Measurements from ENCODE around the gene SAMHD1.
"Not testable (repeated sequence)": the region's sequence is repeated elsewhere in the genome, so short reads cannot be mapped to it uniquely, and the experiment has no call there.

Gene SAMHD1

DNA sequence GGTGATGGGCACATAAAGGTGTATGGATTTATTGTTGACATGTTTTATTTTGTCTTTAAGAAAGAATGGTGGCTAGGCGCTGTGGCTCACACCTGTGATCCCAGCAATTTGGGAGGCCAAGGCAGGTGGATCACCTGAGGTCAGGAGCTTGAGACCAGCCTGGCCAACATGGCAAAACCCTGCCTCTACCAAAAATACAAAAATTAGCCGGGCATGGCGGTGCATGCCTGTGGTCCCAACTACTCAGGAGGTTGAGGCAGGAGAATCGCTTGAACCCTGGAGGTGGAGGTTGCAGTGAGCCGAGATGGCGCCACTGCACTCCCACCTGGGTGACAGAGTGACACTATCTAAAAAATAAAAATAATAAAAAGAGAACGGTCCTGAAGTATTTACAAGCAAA, 45.4 kb downstream of the SAMHD1 start:
- DNase-seq = not testable (repeated sequence)

DNA sequence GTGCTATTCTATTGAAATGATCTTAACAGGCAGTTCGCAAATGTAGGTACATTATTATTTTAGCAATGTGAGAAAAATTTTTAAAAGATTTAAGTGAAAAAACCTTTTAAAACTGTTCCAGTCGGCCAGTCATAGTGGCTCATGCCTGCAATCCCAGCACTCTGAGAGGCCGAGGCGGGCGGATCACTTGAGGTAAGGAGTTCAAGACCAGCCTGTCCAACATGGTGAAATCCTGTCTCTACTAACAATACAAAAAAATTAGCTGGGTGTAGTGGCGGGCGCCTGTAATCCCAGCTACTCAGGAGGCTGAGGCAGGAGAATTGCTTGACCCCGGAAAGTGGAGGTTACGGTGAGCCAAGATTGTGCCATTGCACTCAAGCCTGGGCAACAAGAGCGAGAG, 45.9 kb downstream of the SAMHD1 start:
- not testable (repeated sequence) for DNase-seq

DNA sequence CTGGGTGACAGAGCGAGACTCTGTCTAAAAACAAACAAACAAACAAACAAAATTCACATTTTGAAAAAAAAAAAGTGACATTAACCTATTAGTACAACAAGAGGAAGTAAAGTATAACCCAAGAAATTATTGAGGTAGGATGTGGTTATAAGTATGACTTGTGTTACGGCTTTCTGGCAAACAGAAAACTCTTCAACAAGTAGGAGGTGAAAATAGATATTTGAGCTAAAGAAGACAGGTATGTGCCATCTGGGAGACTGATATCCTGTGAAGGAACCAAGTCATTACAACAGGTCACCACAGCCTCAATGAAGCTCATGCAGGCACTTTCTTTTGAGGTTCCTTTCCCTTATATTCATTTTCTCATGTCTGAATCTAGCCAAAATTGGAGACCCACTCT, 46.8 kb downstream of the SAMHD1 start:
- DNase-seq = no peak

DNA sequence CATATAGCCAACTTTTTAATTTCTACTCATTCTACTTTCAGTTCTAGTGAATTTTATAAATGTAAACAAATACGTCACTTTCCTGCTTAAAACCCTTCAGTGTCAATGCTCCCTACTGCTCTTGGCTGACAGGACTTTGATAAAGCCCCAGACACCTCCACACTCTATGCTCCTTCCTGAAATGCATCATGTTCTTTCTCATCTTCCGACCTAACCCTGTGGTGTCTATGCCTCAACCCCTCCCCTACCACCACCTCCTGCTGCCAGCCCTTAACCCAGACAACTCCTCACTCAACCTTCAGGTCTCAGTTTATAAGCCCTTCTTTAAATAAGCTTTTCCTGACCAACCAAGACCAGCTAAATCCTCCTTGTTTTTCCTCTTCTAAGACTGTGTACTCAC, 56.5 kb downstream of the SAMHD1 start:
- DNase-seq = no peak

DNA sequence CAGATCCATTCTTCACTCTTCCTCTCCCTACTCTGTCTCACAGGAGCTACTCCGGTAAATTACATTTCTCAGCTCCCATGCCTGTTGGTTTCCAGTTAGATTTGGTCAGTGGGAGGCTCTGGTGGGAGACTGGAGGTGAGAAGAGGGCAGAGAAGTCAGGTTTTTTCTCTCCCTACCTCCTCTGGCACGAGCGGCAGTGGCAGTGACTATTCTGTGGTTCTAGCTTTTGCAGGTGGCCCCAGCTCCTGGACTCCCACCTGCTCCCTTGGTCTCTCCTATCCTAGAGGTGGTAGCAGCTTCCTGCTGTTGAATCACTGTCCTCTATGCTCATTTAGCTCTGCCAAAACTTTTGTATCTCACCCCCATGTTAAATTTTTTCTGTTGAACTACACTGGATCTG, 57.7 kb downstream of the SAMHD1 start:
- no peak for DNase-seq

DNA sequence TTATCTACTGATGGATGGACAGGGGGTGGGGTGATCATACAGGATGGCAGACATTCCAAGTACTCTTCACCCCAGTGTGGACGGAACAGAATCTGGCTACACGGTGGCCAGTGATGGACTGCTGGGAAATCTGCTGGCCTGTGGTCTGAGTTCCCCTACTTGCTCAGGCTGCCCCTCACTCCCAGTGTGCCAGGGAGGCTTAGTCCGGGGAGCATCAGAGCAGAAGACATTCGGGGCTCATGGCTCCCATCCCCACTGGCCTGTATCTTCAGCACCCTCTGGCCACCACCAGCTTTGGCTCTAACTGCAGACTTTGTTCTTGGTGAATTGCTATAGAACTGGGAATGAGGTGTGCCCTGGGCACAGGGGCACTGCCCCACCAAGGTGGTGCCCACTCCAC, 60.3 kb downstream of the SAMHD1 start:
- no peak for DNase-seq

DNA sequence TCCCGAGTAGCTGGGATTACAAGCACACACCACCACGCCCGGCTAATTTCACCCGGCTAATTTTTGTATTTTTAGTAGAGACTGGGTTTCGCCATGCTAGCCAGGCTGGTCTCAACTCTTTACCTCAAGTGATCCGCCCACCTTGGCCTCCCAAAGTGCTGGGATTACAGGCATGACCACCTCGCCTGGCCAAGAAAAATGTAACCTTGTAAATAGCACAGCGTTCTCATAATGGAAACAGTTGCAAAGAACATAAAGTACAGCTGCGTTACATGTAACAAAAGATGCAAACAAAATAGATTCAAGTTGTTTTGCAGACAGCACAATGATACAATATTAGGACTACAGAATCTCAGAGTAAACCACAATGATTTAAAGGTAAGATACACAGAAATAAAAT, 60.9 kb downstream of the SAMHD1 start:
- DNase-seq = no peak

DNA sequence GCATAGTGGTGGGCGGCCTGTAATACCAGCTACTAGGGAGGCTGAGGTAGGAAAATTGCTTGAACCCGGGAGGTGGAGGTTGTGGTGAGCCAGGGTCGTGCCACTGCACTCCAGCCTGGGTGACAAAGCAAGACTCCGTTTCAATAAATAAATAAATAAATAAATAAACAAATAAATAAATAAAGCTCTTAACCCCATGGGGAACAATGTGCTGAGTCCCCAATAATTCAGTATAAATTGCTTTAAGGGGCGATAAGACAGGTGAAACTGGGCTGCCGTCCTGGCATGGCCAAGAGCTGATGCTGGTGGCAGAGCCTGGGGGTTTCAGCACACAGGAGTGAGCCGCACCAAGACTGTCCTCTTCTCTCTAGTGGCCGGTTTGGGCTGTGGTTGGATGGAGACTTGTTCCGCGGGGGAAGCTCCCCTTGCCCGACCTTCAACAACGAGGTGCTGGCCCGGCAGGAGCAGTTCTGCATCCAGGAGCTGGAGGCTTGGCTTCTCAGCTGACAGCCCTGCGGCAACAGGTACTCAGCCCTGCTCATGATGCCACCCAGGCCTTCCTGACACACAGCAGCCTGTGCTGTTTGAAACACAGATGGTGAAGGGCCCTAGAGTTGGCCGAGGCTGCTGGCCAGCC, 62.5 kb downstream of the SAMHD1 start:
- no peak for DNase-seq

DNA sequence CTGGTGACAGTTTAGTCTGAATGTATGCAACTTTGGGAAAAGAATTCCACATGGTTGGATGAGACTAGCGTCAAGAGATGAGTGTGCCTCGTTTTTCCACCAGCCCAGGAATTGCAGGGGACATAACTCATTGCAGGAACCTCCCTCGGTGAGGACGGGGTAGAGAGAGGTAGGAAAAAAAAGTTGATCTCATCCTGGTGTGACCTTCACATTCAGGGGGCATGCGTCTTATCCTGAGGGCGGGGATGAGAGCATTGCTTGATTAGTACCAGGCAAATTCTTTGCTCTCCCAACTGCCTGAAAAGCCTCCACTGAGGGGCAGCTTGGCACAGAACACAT, 63.8 kb downstream of the SAMHD1 start:
- DNase-seq = no peak

DNA sequence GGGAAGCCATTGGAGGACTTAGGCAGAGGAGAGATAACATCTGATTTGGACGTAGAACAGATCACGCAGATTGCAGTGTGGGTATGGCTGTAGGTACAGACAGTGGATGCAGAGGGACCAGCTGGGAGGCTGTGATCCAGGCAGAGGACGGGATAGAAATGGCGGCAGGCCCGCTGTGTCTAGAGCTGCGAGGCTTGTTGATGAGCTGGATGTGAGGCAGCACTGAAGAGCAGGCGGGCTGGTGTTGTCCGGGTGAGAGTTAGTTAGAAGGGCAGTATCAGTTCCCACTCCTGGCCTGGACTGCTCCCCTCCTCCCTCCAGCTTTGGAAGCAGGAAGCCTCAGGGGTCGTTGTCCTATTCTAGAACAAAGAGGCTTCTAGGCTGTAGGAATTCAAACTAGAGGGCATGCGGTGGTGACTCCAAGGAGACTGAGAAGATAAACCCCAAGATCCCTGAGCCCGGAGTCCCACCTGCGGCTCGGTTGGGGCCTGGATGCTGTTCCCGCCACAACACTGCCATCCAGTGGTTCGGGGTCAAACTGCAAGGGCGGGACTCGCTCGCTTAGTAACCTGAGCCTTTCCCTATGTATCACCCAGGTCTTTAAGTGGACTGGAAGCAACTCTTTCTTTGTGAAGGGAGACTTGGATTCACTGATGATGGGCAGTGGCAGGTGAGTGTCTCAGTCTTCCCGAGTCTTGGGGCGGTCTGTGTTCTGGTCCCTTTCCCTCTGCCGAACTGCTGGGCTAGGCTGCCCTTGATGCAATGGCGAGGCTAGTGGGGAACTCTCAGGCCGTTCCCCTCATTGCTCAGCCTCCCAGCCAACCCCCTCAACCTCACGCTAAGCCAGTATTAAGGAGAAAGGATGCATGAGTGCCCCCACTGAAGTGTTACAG, 64.4 kb downstream of the SAMHD1 start:
- peak; percentile 32 to 68 for DNase-seq

DNA sequence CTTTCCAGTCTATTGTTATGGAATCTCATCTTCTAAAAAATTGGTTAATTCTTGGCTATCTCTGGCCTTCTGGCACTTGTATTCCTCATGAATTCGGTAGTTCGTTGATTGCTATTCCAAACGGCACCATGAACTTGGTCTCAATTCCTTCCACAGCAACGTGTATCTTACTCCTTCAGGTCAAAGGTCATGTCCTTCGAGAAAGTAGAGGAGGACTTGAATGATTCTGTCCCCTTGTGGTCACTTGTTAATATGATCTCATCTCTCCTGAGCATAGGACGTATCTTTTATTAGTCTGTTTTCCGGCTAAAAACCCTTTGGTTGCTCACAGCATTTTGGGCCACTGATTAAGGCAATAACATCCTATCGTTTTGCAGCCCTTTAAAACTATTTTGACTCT, 66.2 kb downstream of the SAMHD1 start:
- DNase-seq = no peak

DNA sequence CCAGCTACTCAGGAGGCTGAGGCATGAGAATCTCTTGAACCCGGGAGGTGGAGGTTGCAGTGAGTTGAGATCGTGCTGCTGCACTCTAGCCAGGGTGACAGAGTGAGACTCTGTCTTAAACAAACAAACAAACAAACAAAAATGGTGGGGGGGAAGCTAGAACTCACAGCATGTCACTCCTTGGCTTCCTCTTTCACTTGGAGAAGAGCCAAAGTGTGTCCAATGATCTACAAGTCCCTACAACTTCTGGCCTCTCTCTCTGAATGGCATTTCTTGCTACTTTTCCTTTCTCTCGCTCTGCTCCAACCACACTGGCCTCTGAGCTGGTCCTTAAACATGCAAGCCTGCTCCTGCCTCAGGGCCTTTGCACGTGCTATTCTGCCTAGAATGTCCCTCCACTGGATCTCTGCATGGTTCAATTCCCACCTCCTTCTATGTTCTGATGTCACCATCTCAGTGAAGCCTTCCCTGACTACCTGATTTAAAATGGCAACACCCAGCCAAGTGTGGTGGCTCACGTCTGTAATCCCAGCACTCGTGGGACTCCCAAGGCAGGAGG, 67.5 kb downstream of the SAMHD1 start:
- peak in 1 of 2 donors; percentile 12 for DNase-seq

DNA sequence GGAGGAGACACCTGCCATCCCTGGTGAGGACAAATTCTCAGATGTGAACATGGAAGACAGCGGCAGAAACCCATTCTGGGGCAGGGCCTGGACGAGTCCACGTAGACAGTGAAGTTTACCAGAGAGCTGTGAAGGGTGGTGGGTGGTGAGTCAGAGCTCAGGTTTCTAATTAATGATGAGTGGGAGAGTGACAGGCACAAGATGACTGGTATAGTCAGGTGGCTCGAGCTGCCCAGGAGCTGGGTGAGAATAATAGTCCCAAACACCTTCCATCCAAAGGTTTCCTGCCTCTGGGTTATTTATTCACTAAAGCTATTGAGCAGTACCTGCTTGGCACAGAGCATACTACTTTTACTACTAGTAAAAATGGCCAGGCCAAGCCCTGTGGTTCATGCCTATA, 69.6 kb downstream of the SAMHD1 start:
- DNase-seq = no peak

DNA sequence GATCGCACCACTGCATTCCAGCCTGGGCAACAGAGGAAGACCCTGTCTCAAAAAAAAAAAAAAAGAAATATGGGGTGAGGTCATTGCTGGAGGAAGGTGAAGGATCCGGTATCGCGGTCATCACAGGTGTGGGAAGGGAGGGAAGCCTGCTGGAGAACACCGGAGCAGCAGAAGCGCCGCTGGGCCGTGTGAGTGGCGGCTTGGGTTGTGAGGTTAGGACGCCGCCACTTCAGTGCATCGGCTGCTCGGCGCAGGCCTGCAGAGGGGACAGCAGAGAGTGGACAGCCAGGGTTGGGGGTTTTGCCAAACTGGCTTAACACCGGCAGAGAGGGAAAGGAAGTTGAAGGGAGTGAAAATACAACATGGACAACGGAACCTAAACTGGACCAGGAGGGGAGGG, 70.2 kb downstream of the SAMHD1 start:
- DNase-seq = no peak

DNA sequence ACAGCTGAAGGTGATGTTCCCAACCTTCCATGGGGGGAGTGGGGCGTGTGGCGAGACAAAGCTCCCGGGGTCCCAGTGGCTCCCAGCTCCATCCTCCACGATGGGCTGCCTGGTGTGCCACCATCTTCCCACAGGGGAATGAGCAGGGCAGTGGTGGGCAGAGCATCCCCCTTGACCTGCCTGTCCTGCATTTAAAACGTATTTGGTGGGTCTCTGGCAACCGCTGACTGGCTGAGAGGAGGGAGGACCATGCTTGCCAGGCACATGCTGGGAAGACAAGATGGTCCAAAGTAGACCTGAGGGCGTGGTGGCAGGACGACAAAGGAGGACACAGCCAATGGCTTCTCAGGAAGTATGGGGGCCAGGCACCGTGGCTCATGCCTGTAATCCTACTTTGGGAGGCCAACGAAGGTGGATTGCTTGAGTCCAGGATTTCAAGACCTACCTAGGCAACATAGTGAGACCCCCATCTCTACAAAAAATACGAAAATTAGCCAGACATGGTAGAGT, 70.7 kb downstream of the SAMHD1 start:
- DNase-seq = no peak

DNA sequence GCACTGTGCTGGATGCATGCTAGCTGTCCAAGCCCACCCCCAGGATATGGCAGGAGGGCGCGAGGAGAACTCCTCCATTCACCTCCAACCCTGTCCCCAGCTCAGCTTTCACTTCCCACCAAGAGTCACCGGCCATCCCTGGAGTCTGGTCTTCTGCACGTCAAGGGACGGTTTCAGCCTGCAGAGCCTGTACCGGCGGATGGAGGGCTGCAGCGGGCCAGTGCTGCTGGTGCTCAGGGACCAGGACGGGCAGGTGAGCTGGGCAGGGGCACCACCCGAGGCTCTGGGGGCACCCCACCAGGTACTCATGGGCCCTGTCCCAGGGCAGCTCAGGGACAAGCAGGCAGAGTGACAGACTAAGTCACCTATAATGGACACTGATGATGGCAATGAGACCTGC, 72.6 kb downstream of the SAMHD1 start:
- no peak for DNase-seq

DNA sequence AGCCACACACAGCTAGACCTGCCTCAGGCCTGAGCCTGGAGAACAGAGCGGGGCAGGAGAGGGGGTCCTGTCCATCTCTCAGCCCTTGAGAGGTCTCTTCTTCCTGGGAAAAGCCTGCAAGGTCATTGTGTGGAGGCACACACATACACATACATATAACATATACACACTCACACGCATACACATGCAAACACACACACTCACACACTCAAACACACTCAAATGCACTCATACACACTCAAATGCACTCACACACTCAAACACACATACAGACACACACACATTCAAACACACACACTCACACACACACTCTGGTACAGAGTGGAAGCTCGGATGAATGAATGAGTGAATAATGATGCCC, 75.1 kb downstream of the SAMHD1 start:
- no peak for DNase-seq

DNA sequence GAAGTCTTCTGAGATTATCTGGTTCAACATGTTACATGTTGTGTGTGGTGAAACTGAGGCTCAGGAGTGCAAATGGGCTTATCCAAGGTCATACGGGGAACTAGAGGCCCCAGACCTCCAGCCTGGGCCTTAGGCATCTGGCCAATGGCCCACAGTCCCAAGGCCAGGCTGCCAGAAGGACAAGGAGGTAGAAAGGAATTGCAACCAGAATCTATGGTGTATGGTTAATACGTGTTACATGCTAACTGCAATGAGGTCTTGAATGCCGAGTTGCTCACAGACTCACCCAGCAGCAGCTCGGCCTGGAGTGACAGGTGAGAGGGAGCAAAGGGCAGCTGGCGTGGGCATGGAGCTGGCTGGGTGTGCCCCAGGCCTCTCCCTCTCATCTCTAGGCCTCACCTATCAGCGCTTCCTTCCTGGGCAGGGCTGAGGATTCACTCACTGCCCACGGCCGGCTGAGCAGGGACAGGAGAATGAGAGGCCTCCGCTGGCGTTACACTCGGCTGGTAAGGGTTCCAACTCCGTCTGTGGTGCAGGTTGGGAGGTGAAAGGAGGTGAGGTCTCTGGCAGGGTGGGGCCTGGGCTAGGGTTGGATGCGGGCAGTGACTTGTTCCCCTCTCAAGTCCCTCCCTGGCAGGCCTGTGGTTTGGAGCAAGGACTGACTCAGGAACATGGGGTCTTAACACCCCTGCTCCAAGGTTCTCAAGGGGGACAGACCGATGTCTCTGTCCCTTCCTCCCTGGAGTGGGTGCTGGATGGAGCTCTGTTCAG, 75.6 kb downstream of the SAMHD1 start, which contains the start of gene TLDC2:
Gene TLDC2 (plus strand): TSS at position 437 of the 771 bp plus-strand sequence. CDS start 37 bp downstream, at position 474.
- DNase-seq = no peak

DNA sequence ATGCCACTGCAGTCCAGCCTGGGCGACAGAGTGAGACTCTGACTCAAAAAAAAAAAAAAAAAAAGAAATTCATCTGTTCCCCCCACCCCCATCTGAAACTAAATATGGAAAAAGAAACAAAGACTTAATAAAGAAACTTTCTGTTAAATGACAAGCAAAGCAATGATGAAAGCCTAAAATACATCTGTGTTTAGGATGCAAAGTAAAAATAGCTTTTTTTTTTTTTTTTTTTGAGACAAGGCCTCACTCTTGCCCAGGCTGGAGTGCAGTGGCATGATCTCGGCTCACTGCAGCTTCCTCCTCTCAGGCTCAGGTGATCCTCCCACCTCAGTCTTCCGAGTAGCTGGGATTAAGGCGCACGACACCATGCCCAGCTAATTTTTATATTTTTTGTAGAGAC, 76.4 kb downstream of the SAMHD1 start:
- DNase-seq = peak in 1 of 2 donors; percentile 10

DNA sequence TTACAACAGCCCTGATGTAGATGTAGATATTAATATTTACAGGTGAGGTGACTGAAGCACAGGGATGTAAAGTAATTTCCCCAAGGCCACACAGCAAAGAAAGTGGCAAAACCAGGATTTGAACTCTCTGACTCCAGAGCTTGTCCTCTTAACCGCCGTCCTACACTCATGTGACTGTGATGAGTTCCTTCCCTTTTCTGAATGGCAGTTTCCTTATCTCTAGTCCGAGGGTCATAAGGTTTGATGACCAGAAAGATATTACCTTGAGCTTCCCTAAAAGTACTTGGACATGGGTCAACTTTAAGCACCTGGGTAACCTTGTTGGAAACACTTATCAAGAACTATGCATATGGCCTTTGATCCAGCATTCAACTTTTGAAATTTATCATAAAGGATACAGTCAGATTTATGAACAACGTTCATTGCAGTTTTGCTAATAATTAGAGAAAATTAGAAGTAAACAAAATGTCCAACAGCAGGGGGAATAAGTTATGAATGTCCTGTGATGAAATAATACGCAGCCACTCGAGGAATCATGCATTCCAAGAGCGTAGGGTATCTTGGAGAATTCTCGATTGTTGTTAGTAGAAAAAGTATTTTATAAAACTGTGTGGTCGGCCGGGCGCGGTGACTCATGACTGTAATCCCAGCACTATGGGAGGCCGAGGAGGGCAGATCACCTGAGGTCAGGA, 77.9 kb downstream of the SAMHD1 start:
- no peak for DNase-seq

DNA sequence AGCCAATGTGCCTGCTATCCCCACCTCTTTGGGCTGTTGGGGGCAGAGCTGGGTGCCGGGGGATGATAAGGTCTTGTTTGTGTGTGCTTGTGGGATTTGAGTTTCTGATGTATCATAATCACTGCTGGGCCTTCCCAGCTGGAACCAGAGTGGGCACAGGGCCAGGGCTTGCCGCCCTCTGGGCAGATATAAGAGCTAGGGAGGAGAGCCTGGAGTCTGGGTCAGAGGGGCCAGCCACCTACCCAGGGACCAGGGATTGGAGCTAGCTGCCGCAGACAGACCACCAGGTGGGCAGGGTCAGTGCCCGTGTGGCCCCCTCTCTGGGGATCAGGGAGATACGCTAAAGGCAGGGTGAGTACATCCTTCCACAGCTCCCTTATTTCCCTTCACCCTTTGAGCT, 78.7 kb downstream of the SAMHD1 start:
- no peak for DNase-seq
